OCI-LY7 (cell line): Measurements from ENCODE around the gene LIPC. TPM values are rescaled to one million over a fixed set of nuclear protein-coding genes. Genes with fewer than 3 reads are reported as not detected.

Experiments used
- BruUV-seq: library from RNA; stranded (reverse); fragments of 400-500 nt; replicated peaks from 2 replicates; lab custom pipeline; 2021; lab: Mats Ljungman, UMichigan
- CTCF ChIA-PET: fragments of 300-600 bp; sonication (Branson Sonifier 250); formaldehyde crosslinking; loops from one replicate; lab custom pipeline; 2022; ENCODE audit warnings: antibody characterized with exemption; ENCODE audit not compliant: unreplicated experiment; lab: Charles Lee
- POLR2A ChIA-PET: fragments of 300-600 bp; sonication (Branson Sonifier 250); formaldehyde crosslinking; loops from one replicate; lab custom pipeline; 2022; ENCODE audit warnings: antibody characterized with exemption; lab: Charles Lee
- DNase-seq: peaks from one replicate; pipeline ENCODE4 v3.0.0-alpha.2; 2015; ENCODE audit warnings: low spot score
- H2AFZ ChIP-seq: fragments of 200-600 bp; sonication (generic), shearing (Covaris generic); 2 replicates; pipeline ENCODE4 v1.6.1; 2014; ENCODE audit warnings: mild to moderate bottlenecking, antibody characterized with exemption, low read length, moderate library complexity
- H3K27ac ChIP-seq: fragments of 200-600 bp; sonication (generic); 2 replicates; pipeline ENCODE4 v1.5.1; 2014; ENCODE audit warnings: mixed run types, low read depth, mild to moderate bottlenecking, moderate library complexity, low read length, inconsistent platforms; ENCODE audit not compliant: poor library complexity, severe bottlenecking
- H3K36me3 ChIP-seq: fragments of 200-600 bp; sonication (generic); 2 replicates; pipeline ENCODE4 v1.6.1; 2014; ENCODE audit warnings: mild to moderate bottlenecking, antibody characterized with exemption, low read length, moderate library complexity, mixed read lengths; ENCODE audit not compliant: insufficient read depth
- H3K4me1 ChIP-seq: fragments of 200-600 bp; sonication (generic); 2 replicates; pipeline ENCODE4 v1.5.1; 2014; ENCODE audit warnings: mild to moderate bottlenecking, low read length; ENCODE audit not compliant: insufficient read depth, poor library complexity, severe bottlenecking
- H3K4me2 ChIP-seq: fragments of 200-600 bp; sonication (generic); 2 replicates; pipeline ENCODE4 v1.6.1; 2014; ENCODE audit warnings: mild to moderate bottlenecking, low read length
- H3K4me3 ChIP-seq: fragments of 200-600 bp; sonication (generic); 2 replicates; pipeline ENCODE4 v1.5.1; 2014; ENCODE audit warnings: mild to moderate bottlenecking, low read depth, low read length; ENCODE audit not compliant: poor library complexity, severe bottlenecking
- H3K79me2 ChIP-seq: fragments of 200-600 bp; sonication (generic); 2 replicates; pipeline ENCODE4 v1.6.1; 2016; ENCODE audit warnings: low read depth, mild to moderate bottlenecking, low read length, moderate library complexity, mixed read lengths; ENCODE audit not compliant: insufficient read depth
- H3K9me2 ChIP-seq: fragments of 200-600 bp; sonication (generic); 2 replicates; pipeline ENCODE4 v1.6.1; 2016; ENCODE audit warnings: mild to moderate bottlenecking, low read length, mixed read lengths; ENCODE audit not compliant: insufficient read depth
- H3K9me3 ChIP-seq: fragments of 200-600 bp; sonication (generic); 2 replicates; pipeline ENCODE4 v1.6.1; 2014; ENCODE audit warnings: mild to moderate bottlenecking, mixed run types, low read length, mixed read lengths
- H4K20me1 ChIP-seq: fragments of 200-600 bp; sonication (generic); 2 replicates; pipeline ENCODE4 v1.6.1; 2014; ENCODE audit warnings: mild to moderate bottlenecking, antibody characterized with exemption, low read length, moderate library complexity, mixed read lengths; ENCODE audit not compliant: insufficient read depth
- EZH2phosphoT487 ChIP-seq: fragments of 200-600 bp; sonication (generic); IDR thresholded peaks from 2 replicates; pipeline ENCODE4 v1.6.1; 2018; ENCODE audit warnings: low read depth, borderline replicate concordance, mild to moderate bottlenecking, mixed run types, antibody characterized with exemption, low read length, moderate library complexity, mixed read lengths
- intact Hi-C: fragments of 100-400 bp; cut with micrococcal nuclease; formaldehyde crosslinking; loops from one replicate; pipeline ENCODE4 v1.10.0; 2022; ENCODE audit not compliant: unreplicated experiment
- total RNA-seq, 2 experiments: library from RNA; depleted of rRNA in 1 of 2; stranded (reverse); fragments of >200 nt in 1 of 2; shearing (Covaris generic) in 1 of 2; gene quantifications; 2 replicates each; pipeline ENCODE4 v1.2.3, GENCODE V29; 2014 to 2022
- TF ChIP-seq, protein P1 (sequence below): fragments of 200-600 bp; sonication (generic); conservative IDR thresholded peaks from 2 replicates; pipeline ENCODE4 v1.5.1; 2014; ENCODE audit warnings: mild to moderate bottlenecking, antibody characterized with exemption, low read length, moderate library complexity, mixed read lengths

LIPC gene
- total RNA-seq, 2 experiments from 2014 or later = 0.50 TPM; not detected in 1

DNA sequence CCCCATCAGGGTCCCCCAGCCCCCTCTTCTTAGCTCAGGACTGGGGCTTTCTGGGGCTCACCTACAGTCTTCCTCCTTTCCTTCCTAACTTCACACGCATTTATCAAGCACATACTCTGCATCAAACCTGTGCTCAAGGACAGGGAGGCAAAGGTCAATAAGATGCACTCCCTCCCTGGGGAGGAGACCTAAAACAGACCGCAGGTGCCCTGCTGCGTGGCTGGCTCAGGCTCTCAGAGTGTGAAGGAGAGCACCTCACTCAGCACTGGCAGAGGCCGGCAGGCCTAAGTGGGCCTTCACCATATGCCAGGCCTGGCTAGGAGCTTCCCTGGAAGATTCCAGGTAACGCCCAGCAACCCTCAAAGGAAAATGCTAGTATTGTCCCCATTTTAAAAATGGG is 16.5 kb downstream of the LIPC start:
- CTCF ChIA-PET = no interaction called here
- POLR2A ChIA-PET = interaction anchor here (0.5 to 0.6 kb wide), 2 partner anchors 663 to 1145 kb away, joined by 3 to 5 read pairs; no protein-coding TSS in a partner anchor
- no peaks in the 10 kb centered on the region for H3K79me2 ChIP-seq
- H4K20me1 ChIP-seq = no peaks in the 10 kb centered on the region
- intact Hi-C loops = no loop called here
- no peak overlapping the region for H3K27ac ChIP-seq
- H3K4me2 ChIP-seq = no peak overlapping the region
- H3K4me3 ChIP-seq = no peak overlapping the region
- DNase-seq = no peak
- no peak for TF ChIP-seq EZH2phosphoT487
- TF ChIP-seq, protein P1, sequence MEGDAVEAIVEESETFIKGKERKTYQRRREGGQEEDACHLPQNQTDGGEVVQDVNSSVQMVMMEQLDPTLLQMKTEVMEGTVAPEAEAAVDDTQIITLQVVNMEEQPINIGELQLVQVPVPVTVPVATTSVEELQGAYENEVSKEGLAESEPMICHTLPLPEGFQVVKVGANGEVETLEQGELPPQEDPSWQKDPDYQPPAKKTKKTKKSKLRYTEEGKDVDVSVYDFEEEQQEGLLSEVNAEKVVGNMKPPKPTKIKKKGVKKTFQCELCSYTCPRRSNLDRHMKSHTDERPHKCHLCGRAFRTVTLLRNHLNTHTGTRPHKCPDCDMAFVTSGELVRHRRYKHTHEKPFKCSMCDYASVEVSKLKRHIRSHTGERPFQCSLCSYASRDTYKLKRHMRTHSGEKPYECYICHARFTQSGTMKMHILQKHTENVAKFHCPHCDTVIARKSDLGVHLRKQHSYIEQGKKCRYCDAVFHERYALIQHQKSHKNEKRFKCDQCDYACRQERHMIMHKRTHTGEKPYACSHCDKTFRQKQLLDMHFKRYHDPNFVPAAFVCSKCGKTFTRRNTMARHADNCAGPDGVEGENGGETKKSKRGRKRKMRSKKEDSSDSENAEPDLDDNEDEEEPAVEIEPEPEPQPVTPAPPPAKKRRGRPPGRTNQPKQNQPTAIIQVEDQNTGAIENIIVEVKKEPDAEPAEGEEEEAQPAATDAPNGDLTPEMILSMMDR = no peak
- H2AFZ ChIP-seq = no peak overlapping the region
- H3K36me3 ChIP-seq = no peaks in the 10 kb centered on the region
- H3K9me2 ChIP-seq = no peaks in the 10 kb centered on the region
- no peaks in the 10 kb centered on the region for H3K9me3 ChIP-seq
- BruUV-seq = no TSS peak
- H3K4me1 ChIP-seq = no peaks in the 10 kb centered on the region

DNA sequence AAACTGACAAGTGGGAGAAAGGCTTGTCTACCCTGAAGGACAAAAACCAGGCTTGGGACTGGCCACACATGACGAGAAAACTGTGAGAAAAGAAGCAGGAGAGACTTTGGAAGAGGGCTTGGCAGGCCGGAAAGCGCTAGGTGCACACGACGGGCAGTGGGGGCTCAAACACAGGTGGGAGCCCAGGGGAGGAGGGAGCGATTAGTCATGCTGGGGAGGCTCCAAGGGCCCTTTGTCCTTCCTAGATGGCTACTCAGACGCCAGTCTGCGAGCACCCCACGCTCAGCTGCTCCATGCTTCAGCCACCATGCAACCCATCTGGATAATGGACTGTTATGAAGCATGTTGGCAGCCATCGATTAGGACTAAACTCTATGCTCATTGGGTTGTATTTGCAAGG is 17.1 kb downstream of the LIPC start:
- Histone ChIP-seq H3K4me1 (no peaks in the 10 kb centered on the region), H4K20me1 (no peaks in the 10 kb centered on the region), H3K4me3 (no peak overlapping the region), H3K79me2 (no peaks in the 10 kb centered on the region), H3K27ac (no peak overlapping the region), H2AFZ (no peak overlapping the region), H3K4me2 (no peak overlapping the region), H3K9me2 (no peaks in the 10 kb centered on the region), H3K9me3 (no peaks in the 10 kb centered on the region), H3K36me3 (no peaks in the 10 kb centered on the region)
- TF ChIP-seq, protein P1 = no peak
- no peak for TF ChIP-seq EZH2phosphoT487
- intact Hi-C loops = no loop called here
- CTCF ChIA-PET = no interaction called here
- BruUV-seq = no TSS peak
- no peak for DNase-seq
- POLR2A ChIA-PET = no interaction called here

DNA sequence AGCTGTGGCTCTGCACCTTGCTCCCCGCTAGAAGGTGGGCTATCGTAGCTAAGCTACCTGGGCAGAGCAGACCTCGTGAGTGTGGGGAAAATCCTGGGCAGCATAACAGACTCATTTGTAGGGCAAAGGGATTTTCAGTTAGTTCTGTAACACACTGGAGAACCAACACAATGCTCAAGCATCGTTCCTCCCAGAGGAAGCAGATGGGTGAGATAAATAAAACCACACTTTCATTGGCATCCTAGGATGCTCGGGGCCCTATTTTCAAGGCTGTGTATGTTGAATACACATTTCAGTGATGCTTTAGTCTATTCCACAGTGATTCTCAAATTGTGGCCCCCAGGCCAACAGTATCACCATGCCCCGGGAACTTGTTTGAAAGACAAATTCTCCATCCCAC is 20.0 kb downstream of the LIPC start:
- intact Hi-C loops = no loop called here
- H3K4me2 ChIP-seq = no peak overlapping the region
- CTCF ChIA-PET = no interaction called here

More for the DNA sequence above, 20.0 kb downstream of the LIPC start:
- Histone ChIP-seq H3K9me3 (no peaks in the 10 kb centered on the region), H2AFZ (no peak overlapping the region), H3K27ac (no peak overlapping the region), H3K4me3 (no peak overlapping the region), H3K79me2 (no peaks in the 10 kb centered on the region), H3K36me3 (no peaks in the 10 kb centered on the region), H3K4me1 (no peaks in the 10 kb centered on the region), H3K9me2 (no peaks in the 10 kb centered on the region), H4K20me1 (no peaks in the 10 kb centered on the region)
- POLR2A ChIA-PET = no interaction called here
- TF ChIP-seq EZH2phosphoT487 = no peak
- TF ChIP-seq, protein P1 = no peak
- no TSS peak for BruUV-seq
- DNase-seq = no peak
